Measurements from ENCODE around the gene FOXL3.

DNA sequence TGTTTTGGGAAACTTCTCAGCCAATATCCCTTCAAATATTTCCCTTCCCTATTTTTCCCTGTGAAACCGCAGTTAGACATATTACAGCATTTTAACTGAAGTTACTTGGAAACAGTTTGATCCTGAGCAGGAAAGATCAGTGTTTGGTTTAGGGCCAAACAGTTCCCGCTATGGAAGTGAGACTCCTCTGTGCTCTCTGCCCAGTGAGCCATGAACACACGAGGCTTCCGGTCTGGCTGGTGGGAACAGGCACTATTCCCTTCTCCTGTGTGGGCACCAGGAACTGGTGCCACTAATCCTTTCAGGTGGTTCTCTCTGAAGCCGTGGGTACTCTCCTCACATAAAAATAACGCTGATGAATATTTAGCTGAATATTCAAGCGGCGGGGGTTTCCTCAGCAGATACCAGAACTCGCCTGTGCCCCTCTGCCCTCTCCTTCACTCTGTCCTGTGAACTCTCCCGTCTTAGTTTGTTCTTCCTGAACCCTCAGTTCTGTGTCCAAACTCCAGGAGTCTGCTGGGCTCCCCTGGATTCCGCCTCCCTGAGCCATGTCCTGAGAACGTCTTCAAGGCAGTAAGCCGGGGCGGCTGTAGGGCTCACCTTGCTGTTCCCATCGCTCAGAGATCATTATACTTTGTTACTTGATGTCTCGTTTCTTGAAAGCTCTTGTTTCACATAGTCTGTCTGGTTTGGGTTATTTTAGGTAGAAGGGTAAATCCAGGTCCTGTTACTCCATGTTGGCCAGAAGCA is 25.7 kb downstream of the FOXL3 start:
- TF ChIP-seq, protein P1, sequence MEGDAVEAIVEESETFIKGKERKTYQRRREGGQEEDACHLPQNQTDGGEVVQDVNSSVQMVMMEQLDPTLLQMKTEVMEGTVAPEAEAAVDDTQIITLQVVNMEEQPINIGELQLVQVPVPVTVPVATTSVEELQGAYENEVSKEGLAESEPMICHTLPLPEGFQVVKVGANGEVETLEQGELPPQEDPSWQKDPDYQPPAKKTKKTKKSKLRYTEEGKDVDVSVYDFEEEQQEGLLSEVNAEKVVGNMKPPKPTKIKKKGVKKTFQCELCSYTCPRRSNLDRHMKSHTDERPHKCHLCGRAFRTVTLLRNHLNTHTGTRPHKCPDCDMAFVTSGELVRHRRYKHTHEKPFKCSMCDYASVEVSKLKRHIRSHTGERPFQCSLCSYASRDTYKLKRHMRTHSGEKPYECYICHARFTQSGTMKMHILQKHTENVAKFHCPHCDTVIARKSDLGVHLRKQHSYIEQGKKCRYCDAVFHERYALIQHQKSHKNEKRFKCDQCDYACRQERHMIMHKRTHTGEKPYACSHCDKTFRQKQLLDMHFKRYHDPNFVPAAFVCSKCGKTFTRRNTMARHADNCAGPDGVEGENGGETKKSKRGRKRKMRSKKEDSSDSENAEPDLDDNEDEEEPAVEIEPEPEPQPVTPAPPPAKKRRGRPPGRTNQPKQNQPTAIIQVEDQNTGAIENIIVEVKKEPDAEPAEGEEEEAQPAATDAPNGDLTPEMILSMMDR (IDR thresholded peaks at IDR 0.05): no peak
- no peak for TF ChIP-seq POLR2A (IDR thresholded peaks at IDR 0.05)

Measured in testis (tissue), 2 donors.